Endothelial cell of umbilical vein (primary cell): ENCODE results near the gene TSPYL1. TPM values are rescaled to one million over a fixed set of nuclear protein-coding genes. Genes with fewer than 3 reads are reported as not detected.
A peak's percentile ranks its signal among the peaks of the same experiment; 100 is the strongest.

Experiments used
- BruUV-seq: library from RNA; stranded (reverse); fragments of 400-500 nt; replicated peaks from 2 replicates; lab custom pipeline; 2021; lab: Mats Ljungman, UMichigan
- CTCF ChIA-PET: fragments of 300-600, 350-600 bp; sonication (Branson Sonifier 250); formaldehyde crosslinking; loops from one replicate; lab custom pipeline; 2021; ENCODE audit warnings: antibody characterized with exemption, inconsistent platforms; lab: Charles Lee
- POLR2A ChIA-PET: fragments of 300-600, 350-600 bp; sonication (Branson Sonifier 250); formaldehyde crosslinking; loops from one replicate; lab custom pipeline; 2021; ENCODE audit warnings: antibody characterized with exemption, inconsistent platforms; lab: Charles Lee
- DNase-seq: peaks from one replicate; pipeline ENCODE4 v3.0.0-alpha.2; 2011; ENCODE audit warnings: low read depth, low spot score
- FAIRE-seq: peaks from 2 replicates; lab custom pipeline; 2011; peaks lifted over from hg19 to GRCh38; lab: Jason Lieb, UNC
- H2AFZ ChIP-seq: 2 replicates; pipeline ENCODE4 v1.6.0; 2012; ENCODE audit warnings: low read depth, low read length, control low read depth, inconsistent platforms
- H3K27ac ChIP-seq: 2 replicates; pipeline ENCODE4 v1.5.1; 2011; ENCODE audit warnings: low read depth, mild to moderate bottlenecking, control low read depth, low read length, moderate library complexity; ENCODE audit not compliant: insufficient read depth
- H3K27me3 ChIP-seq, 2 experiments: 2 replicates each; pipeline versions ENCODE4 v1.6.0 to v1.6.1; 2011; ENCODE audit warnings: low read length in 2 of 2, mixed read lengths in 1 of 2; ENCODE audit not compliant: control insufficient read depth in 2 of 2, insufficient read depth in 2 of 2
- H3K36me3 ChIP-seq, 2 experiments: 2 replicates in 1 of 2; 3 replicates in 1 of 2; pipeline ENCODE4 v1.5.1; 2011; ENCODE audit warnings: low read length in 2 of 2, mild to moderate bottlenecking in 1 of 2, moderate library complexity in 1 of 2; ENCODE audit not compliant: control insufficient read depth in 2 of 2, insufficient read depth in 2 of 2; ENCODE audit errors: extremely low read depth in 1 of 2
- H3K4me1 ChIP-seq: 3 replicates; pipeline ENCODE4 v1.5.1; 2011; ENCODE audit warnings: mild to moderate bottlenecking, low read length; ENCODE audit not compliant: control insufficient read depth, insufficient read depth; ENCODE audit errors: extremely low read depth
- H3K4me2 ChIP-seq: 2 replicates; pipeline ENCODE4 v1.6.1; 2011; ENCODE audit warnings: low read length, control low read depth, mixed read lengths; ENCODE audit not compliant: insufficient read depth
- H3K4me3 ChIP-seq, 3 experiments: fragments of 200-600 bp in 1 of 3; sonication (generic), shearing (Covaris generic) in 1 of 3; replicated peaks in 1 of 3; 2 replicates each; pipeline ENCODE4 v1.5.1; 2011 to 2016; ENCODE audit warnings: control low read depth in 3 of 3, low read length in 3 of 3, mild to moderate bottlenecking in 2 of 3, inconsistent platforms in 1 of 3, low read depth in 1 of 3, moderate library complexity in 1 of 3; ENCODE audit not compliant: insufficient read depth in 1 of 3
- H3K79me2 ChIP-seq: 2 replicates; pipeline ENCODE4 v1.6.0; 2012; ENCODE audit warnings: low read length, inconsistent platforms; ENCODE audit not compliant: control insufficient read depth, insufficient read depth
- H3K9ac ChIP-seq: replicated peaks from 2 replicates; pipeline ENCODE3; 2011; ENCODE audit warnings: low read length, control low read depth; ENCODE audit not compliant: insufficient read depth; ENCODE audit errors: extremely low read depth
- H3K9me1 ChIP-seq: replicated peaks from 3 replicates; pipeline ENCODE4 v1.6.0; 2011; ENCODE audit warnings: mild to moderate bottlenecking, low read length; ENCODE audit not compliant: control insufficient read depth, insufficient read depth; ENCODE audit errors: extremely low read depth
- H3K9me3 ChIP-seq: replicated peaks from 2 replicates; pipeline ENCODE4 v1.5.1; 2012; ENCODE audit warnings: low read length, inconsistent platforms; ENCODE audit not compliant: control insufficient read depth, insufficient read depth
- H4K20me1 ChIP-seq: replicated peaks from 2 replicates; pipeline ENCODE3; 2011; ENCODE audit warnings: mild to moderate bottlenecking, low read length; ENCODE audit not compliant: control insufficient read depth, insufficient read depth; ENCODE audit errors: extremely low read depth
- FOS ChIP-seq: IDR thresholded peaks from 2 replicates; pipeline ENCODE4 v1.6.1; 2011; ENCODE audit warnings: mild to moderate bottlenecking, low read length, moderate library complexity, borderline replicate concordance; ENCODE audit not compliant: insufficient read depth
- JUN ChIP-seq: IDR thresholded peaks from 2 replicates; pipeline ENCODE4 v1.6.1; 2011; ENCODE audit warnings: borderline replicate concordance, low read depth; ENCODE audit not compliant: insufficient read length, insufficient read depth
- POLR2A ChIP-seq: IDR thresholded peaks from 2 replicates; pipeline ENCODE4 v1.6.1; 2012; ENCODE audit warnings: low read depth, mild to moderate bottlenecking, control low read depth, low read length
- POLR2AphosphoS5 ChIP-seq: IDR thresholded peaks from 2 replicates; pipeline ENCODE4 v1.6.1; 2012; ENCODE audit warnings: low read depth, mild to moderate bottlenecking, control low read depth, low read length, moderate library complexity; ENCODE audit not compliant: insufficient read depth
- dilution Hi-C: fragments of 300-500 bp; cut with MboI; formaldehyde crosslinking; loops from one replicate; pipeline ENCODE4 v1.15.0; 2019; ENCODE audit warnings: low sequenced_read_pairs; ENCODE audit not compliant: extremely low pct_ligation_motif_present
- intact Hi-C: fragments of 100-400 bp; cut with micrococcal nuclease; formaldehyde crosslinking; loops from one replicate; pipeline ENCODE4 v1.10.0; 2022
- polyA plus RNA-seq, 4 experiments: library from polyadenylated mRNA; depleted of rRNA in 3 of 4; stranded (reverse) in 3 of 4; unstranded in 1 of 4; fragments of >200 nt; gene quantifications; 2 replicates each; pipeline versions ENCODE4 v1.2.1 to v1.2.3, GENCODE V29; 2011 to 2012; ENCODE audit warnings: missing spikeins in 1 of 4
- total RNA-seq: library from RNA; stranded (reverse); gene quantifications from 2 replicates; pipeline ENCODE4 v1.2.3, GENCODE V29; 2021
- TF ChIP-seq, protein P1 (sequence below), 2 donors: IDR thresholded peaks; 1 replicate in 1 of 2; 2 replicates in 1 of 2; pipeline ENCODE4 v1.5.1; 2011; ENCODE audit warnings: low read length in 2 of 2, mild to moderate bottlenecking in 2 of 2, moderate library complexity in 2 of 2, control low read depth in 1 of 2, inconsistent platforms in 1 of 2, low read depth in 1 of 2; ENCODE audit not compliant: insufficient read depth in 1 of 2; ENCODE audit errors: extremely low read depth in 1 of 2
- TF ChIP-seq, protein P2 (sequence below): IDR thresholded peaks from 2 replicates; pipeline ENCODE4 v1.6.1; 2011; ENCODE audit not compliant: insufficient read depth, insufficient read length

TSPYL1 gene
- total and polyA plus RNA-seq, 2 donors (not counting 3 experiments of a cell fraction or from before 2014, with no cell fraction given), result 32.1 to 54.5 TPM

DNA sequence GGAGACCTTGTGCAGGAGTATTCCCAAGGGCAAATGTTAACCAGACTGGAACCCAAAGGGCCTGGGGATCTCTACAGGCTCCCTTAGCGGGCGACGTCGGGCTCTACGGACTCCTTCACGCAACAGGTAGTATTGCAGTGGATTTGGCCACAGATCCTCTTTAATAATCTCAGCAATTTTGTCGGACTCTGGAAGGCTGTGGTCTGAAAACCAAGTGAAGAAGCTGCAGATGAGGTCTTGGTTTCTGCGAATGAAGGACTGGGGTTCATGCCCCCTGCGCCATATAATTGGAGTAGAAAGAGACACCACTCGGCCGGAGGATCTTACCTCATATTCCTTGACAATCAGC is 1.3 kb downstream of the TSPYL1 start:
- ChIA-PET CTCF (interaction anchor here (1.6 to 5.1 kb wide), 4 partner anchors 9 to 61 kb away, joined by 6 to 77 read pairs (median 34); no protein-coding TSS in a partner anchor), POLR2A (interaction anchor here (1.2 kb wide), 1 partner anchor 10 kb away, joined by 3 read pairs; no protein-coding TSS in a partner anchor)
- Histone ChIP-seq H3K4me2 (peak overlapping the region; percentile 54), H3K4me1 (peaks cover 37% of the 10 kb centered on the region), H4K20me1 (peaks cover 3% of the 10 kb centered on the region), H3K27ac (no peak overlapping the region), H3K9me3 (no peaks in the 10 kb centered on the region), H3K9me1 (no peaks in the 10 kb centered on the region), H3K79me2 (peaks cover 38% of the 10 kb centered on the region), H2AFZ (no peak overlapping the region), H3K4me3 (peak overlapping the region; percentile 31 to 79 (median 53)), H3K36me3 (peaks cover 0 to 5% of the 10 kb centered on the region in 2 experiments), H3K9ac (peak overlapping the region; percentile 94), H3K27me3 (no peaks in the 10 kb centered on the region)
- no peak for DNase-seq
- TF ChIP-seq JUN (no peak), POLR2AphosphoS5 (no peak), FOS (no peak), POLR2A (no peak)
- TF ChIP-seq, protein P1, sequence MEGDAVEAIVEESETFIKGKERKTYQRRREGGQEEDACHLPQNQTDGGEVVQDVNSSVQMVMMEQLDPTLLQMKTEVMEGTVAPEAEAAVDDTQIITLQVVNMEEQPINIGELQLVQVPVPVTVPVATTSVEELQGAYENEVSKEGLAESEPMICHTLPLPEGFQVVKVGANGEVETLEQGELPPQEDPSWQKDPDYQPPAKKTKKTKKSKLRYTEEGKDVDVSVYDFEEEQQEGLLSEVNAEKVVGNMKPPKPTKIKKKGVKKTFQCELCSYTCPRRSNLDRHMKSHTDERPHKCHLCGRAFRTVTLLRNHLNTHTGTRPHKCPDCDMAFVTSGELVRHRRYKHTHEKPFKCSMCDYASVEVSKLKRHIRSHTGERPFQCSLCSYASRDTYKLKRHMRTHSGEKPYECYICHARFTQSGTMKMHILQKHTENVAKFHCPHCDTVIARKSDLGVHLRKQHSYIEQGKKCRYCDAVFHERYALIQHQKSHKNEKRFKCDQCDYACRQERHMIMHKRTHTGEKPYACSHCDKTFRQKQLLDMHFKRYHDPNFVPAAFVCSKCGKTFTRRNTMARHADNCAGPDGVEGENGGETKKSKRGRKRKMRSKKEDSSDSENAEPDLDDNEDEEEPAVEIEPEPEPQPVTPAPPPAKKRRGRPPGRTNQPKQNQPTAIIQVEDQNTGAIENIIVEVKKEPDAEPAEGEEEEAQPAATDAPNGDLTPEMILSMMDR (IDR thresholded peaks at IDR 0.05; ENCODE audit: extremely low read depth in 1 of 2, insufficient read depth in 1 of 2, low read depth in 1 of 2, low read length in 2 of 2), result no peak
- TF ChIP-seq, protein P2, sequence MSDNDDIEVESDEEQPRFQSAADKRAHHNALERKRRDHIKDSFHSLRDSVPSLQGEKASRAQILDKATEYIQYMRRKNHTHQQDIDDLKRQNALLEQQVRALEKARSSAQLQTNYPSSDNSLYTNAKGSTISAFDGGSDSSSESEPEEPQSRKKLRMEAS, result no peak
- BruUV-seq, result no TSS peak
- no peak for FAIRE-seq
- dilution Hi-C loops (no loop called here), intact Hi-C loops (loop anchor here (2.0 kb wide), 1 partner anchor 62 kb away; no protein-coding TSS in a partner anchor)
